HepG2 (cell line): ENCODE measurements around the gene CAPG. TPM values are rescaled to one million over a fixed set of nuclear protein-coding genes. Genes with fewer than 3 reads are reported as not detected.

ENCODE experiments used
- ARID3A ChIP-seq: IDR thresholded peaks from 2 replicates; pipeline ENCODE4 v1.6.1; 2012; ENCODE audit warnings: low read depth, low read length, improper control_type of control experiment
- DRAP1 ChIP-seq: IDR thresholded peaks from 2 replicates; pipeline ENCODE4 v1.6.1; 2016; ENCODE audit warnings: missing genetic modification reagents, missing compliant biosample characterization
- FOSL2 ChIP-seq: sonication (generic); formaldehyde crosslinking; IDR thresholded peaks from 2 replicates; pipeline ENCODE4 v1.4.0; 2020; ENCODE audit warnings: missing genetic modification reagents
- GABPA ChIP-seq, 2 experiments: IDR thresholded peaks; 2 replicates each; pipeline ENCODE4 v1.6.1; 2011 to 2016; ENCODE audit warnings: low read depth in 2 of 2, low read length in 1 of 2, missing biosample characterization in 1 of 2, missing genetic modification characterization in 1 of 2
- KLF16 ChIP-seq, 2 experiments: sonication (generic) in 1 of 2; formaldehyde crosslinking in 1 of 2; IDR thresholded peaks; 2 replicates each; pipeline versions ENCODE4 v1.6.1 to v1.8.0; 2016 to 2023; ENCODE audit warnings: missing genetic modification reagents in 2 of 2, missing compliant biosample characterization in 1 of 2
- MEIS2 ChIP-seq: sonication (generic); formaldehyde crosslinking; IDR thresholded peaks from 2 replicates; pipeline ENCODE4 v1.9.0; 2021; ENCODE audit warnings: mild to moderate bottlenecking, missing genetic modification reagents
- NFKBIZ ChIP-seq: IDR thresholded peaks from 2 replicates; pipeline ENCODE4 v1.6.1; 2018; ENCODE audit warnings: missing genetic modification reagents, missing compliant biosample characterization
- STAT6 ChIP-seq: sonication (generic); formaldehyde crosslinking; IDR thresholded peaks from 2 replicates; pipeline ENCODE4 v1.4.0; 2020; ENCODE audit warnings: missing genetic modification reagents, mild to moderate bottlenecking, borderline replicate concordance
- ZNF230 ChIP-seq: sonication (generic); formaldehyde crosslinking; IDR thresholded peaks from 2 replicates; pipeline ENCODE4 v1.4.0; 2020; ENCODE audit warnings: mild to moderate bottlenecking, missing genetic modification reagents
- ZNF382 ChIP-seq: sonication (generic); formaldehyde crosslinking; IDR thresholded peaks from 2 replicates; pipeline ENCODE4 v1.5.0; 2020; ENCODE audit warnings: missing genetic modification reagents, mild to moderate bottlenecking, borderline replicate concordance
- ZNF446 ChIP-seq: sonication (generic); formaldehyde crosslinking; IDR thresholded peaks from 2 replicates; pipeline ENCODE4 v1.5.0; 2020; ENCODE audit warnings: mild to moderate bottlenecking, missing genetic modification reagents
- ZNF660 ChIP-seq: sonication (generic); formaldehyde crosslinking; IDR thresholded peaks from 2 replicates; pipeline ENCODE4 v1.5.1; 2020; ENCODE audit warnings: mild to moderate bottlenecking, low read depth, missing genetic modification reagents, borderline replicate concordance
- ZNF75D ChIP-seq: sonication (generic); formaldehyde crosslinking; IDR thresholded peaks from 2 replicates; pipeline ENCODE4 v1.8.1; 2023; ENCODE audit warnings: missing genetic modification reagents, mild to moderate bottlenecking, borderline replicate concordance
- polyA plus RNA-seq, 8 experiments: library from polyadenylated mRNA; depleted of rRNA in 3 of 8; stranded (reverse) in 7 of 8; unstranded in 1 of 8; fragments of >200 nt; fragmentation: Illumina TruSeq in 4 of 8; extraction: Trizol in 4 of 8; gene quantifications; 2 replicates each; pipeline versions ENCODE4 v1.2.1 to v1.2.3, GENCODE V29; 2011 to 2016; ENCODE audit warnings: low read depth in 4 of 8, missing spikeins in 1 of 8, mixed read lengths in 1 of 8; ENCODE audit not compliant: insufficient read depth in 1 of 8
- total RNA-seq, 5 experiments: library from RNA; depleted of rRNA; stranded (reverse); fragments of >200 nt; fragmentation: Illumina TruSeq; extraction: Trizol; gene quantifications; 2 replicates each; pipeline ENCODE4 v1.2.3, GENCODE V29; 2016; ENCODE audit warnings: low read depth in 1 of 5
- TF ChIP-seq, protein P1 (sequence below): sonication (generic); formaldehyde crosslinking; IDR thresholded peaks from 2 replicates; pipeline ENCODE4 v1.4.0; 2020; ENCODE audit warnings: missing genetic modification reagents
- TF ChIP-seq, protein P2 (sequence below): IDR thresholded peaks from 2 replicates; pipeline ENCODE4 v1.6.1; 2016

Gene CAPG
- total and polyA plus RNA-seq, 2 of the 13 experiments (the other 11 are each of a cell fraction or from before 2014, with no cell fraction given), result 12.7 to 18.2 TPM

DNA sequence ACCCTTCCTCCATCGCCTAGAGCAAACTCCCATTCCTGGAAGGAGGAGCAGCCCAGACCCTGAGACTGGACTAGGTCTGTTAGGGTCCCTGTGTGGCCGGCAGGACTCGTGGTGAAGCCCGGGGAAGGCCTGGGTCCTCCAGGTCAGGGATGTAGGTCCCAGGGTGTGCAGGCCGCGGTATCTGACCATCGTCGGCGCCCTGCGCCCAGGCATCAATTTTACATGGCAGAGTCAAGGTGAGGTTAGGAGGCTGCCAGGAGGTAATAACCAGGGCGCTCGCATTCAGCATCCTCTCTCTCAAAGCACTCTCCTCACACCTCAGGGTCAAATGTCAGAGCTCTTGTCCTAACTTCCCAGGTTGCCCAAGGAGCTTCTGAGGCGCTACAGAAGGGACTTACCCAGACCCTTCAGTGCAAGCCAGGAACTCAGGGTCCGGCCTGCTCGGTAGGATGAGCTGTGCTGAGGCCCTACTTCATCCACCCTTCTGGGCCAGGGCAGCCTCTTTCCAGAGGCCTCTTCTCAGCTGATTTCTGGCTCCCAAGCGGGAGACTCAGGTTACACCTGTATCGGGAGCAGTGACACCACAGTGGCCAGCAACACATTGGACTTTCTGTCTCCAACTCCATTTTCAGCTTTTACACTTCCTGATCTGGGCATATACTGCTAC lies 9.0 kb upstream of the CAPG start (continued):
- TF ChIP-seq MEIS2, result no peak
- no peak for TF ChIP-seq ZNF75D (CRISPR knock-in tag)
- no peak; a peak in 1 of 4 replicates for TF ChIP-seq KLF16 (CRISPR knock-in tag; IDR thresholded peaks at IDR 0.05)
- TF ChIP-seq FOSL2 (CRISPR knock-in tag), result no peak; the same call in 1 of the 2 replicates
- TF ChIP-seq, protein P1, sequence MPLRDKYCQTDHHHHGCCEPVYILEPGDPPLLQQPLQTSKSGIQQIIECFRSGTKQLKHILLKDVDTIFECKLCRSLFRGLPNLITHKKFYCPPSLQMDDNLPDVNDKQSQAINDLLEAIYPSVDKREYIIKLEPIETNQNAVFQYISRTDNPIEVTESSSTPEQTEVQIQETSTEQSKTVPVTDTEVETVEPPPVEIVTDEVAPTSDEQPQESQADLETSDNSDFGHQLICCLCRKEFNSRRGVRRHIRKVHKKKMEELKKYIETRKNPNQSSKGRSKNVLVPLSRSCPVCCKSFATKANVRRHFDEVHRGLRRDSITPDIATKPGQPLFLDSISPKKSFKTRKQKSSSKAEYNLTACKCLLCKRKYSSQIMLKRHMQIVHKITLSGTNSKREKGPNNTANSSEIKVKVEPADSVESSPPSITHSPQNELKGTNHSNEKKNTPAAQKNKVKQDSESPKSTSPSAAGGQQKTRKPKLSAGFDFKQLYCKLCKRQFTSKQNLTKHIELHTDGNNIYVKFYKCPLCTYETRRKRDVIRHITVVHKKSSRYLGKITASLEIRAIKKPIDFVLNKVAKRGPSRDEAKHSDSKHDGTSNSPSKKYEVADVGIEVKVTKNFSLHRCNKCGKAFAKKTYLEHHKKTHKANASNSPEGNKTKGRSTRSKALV (CRISPR knock-in tag), result no peak
- no peak for TF ChIP-seq DRAP1 (CRISPR knock-in tag)
- TF ChIP-seq, protein P2, sequence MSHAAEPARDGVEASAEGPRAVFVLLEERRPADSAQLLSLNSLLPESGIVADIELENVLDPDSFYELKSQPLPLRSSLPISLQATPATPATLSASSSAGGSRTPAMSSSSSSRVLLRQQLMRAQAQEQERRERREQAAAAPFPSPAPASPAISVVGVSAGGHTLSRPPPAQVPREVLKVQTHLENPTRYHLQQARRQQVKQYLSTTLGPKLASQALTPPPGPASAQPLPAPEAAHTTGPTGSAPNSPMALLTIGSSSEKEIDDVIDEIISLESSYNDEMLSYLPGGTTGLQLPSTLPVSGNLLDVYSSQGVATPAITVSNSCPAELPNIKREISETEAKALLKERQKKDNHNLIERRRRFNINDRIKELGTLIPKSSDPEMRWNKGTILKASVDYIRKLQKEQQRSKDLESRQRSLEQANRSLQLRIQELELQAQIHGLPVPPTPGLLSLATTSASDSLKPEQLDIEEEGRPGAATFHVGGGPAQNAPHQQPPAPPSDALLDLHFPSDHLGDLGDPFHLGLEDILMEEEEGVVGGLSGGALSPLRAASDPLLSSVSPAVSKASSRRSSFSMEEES, result no peak
- TF ChIP-seq ZNF230 (CRISPR knock-in tag), result no peak
- no peak for TF ChIP-seq GABPA (IDR thresholded peaks at IDR 0.05; ENCODE audit: low read depth, low read length)
- TF ChIP-seq GABPA (CRISPR knock-in tag; IDR thresholded peaks at IDR 0.05; ENCODE audit: low read depth), result no peak
- no peak for TF ChIP-seq STAT6 (CRISPR knock-in tag)
- peak; percentile 3; the same call in 1 of the 2 replicates for TF ChIP-seq ARID3A
- no peak for TF ChIP-seq ZNF660 (CRISPR knock-in tag)
- no peak for TF ChIP-seq ZNF382 (CRISPR knock-in tag)
- TF ChIP-seq NFKBIZ (CRISPR knock-in tag), result no peak
- 0 out of 2 replicates have a peak, but pooled peaks have one; percentile 9 for TF ChIP-seq ZNF446 (CRISPR knock-in tag)
